ENCODE data around the gene CD38. TPM values are rescaled to one million over a fixed set of nuclear protein-coding genes. Genes with fewer than 3 reads are reported as not detected.

Gene CD38
- total and polyA plus RNA-seq, 11 donors = 1.0 to 12.4 (median 2.8) TPM

- H3K27ac ChIP-seq = peak overlapping the region in 11 of 12 donors; percentile 30 to 90 (median 62)
- DNase-seq (peak in 2 of 5 donors; percentile 11 to 22), ATAC-seq (peak; percentile 35 to 85 (median 60))
- peaks cover 0 to 35% (median 9%) of the 10 kb centered on the region in 12 donors for H3K4me1 ChIP-seq
- no peaks in the 10 kb centered on the region for H3K9me3 ChIP-seq
- H3K36me3 ChIP-seq = no peaks in the 10 kb centered on the region
- no peak overlapping the region for H3K4me3 ChIP-seq
- intact Hi-C loops (cut with DNase I) = no loop called here
- TF ChIP-seq CTCF (IDR thresholded peaks at IDR 0.05) (no peak), POLR2A (IDR thresholded peaks at IDR 0.05) (no peak)
- WGBS, 4 donors = 39 to 54% (median 44%) methylated on average over 4 of the region's 4 CpGs
- H3K27me3 ChIP-seq = no peaks in the 10 kb centered on the region
These were observed 23.8 kb upstream of the CD38 start for GRCh38 chr4:15754323-15754722.

GRCh38 chr4:15755321-15756155, 22.6 kb upstream of the CD38 start:
- 80 to 94% (median 88%) methylated on average over 4 of the region's 4 CpGs for WGBS, 4 donors
- no peak for DNase-seq
- intact Hi-C loops (cut with DNase I) = no loop called here
- Histone ChIP-seq H3K27ac (peak overlapping the region in 5 of 12 donors; percentile 62 to 90 (median 74)), H3K36me3 (no peaks in the 10 kb centered on the region), H3K4me1 (peaks cover 0 to 35% (median 9%) of the 10 kb centered on the region in 12 donors), H3K9me3 (no peaks in the 10 kb centered on the region), H3K4me3 (no peak overlapping the region), H3K27me3 (no peaks in the 10 kb centered on the region)
- TF ChIP-seq CTCF (IDR thresholded peaks at IDR 0.05) (no peak), POLR2A (IDR thresholded peaks at IDR 0.05) (no peak)
- no peak for ATAC-seq

- Histone ChIP-seq H3K36me3 (no peaks in the 10 kb centered on the region), H3K9me3 (no peaks in the 10 kb centered on the region), H3K27ac (peak overlapping the region in 2 of 12 donors; percentile 12 to 74), H3K4me1 (peaks cover 0 to 35% (median 9%) of the 10 kb centered on the region in 12 donors), H3K4me3 (no peak overlapping the region), H3K27me3 (no peaks in the 10 kb centered on the region)
- intact Hi-C loops (cut with DNase I) = no loop called here
- TF ChIP-seq CTCF (IDR thresholded peaks at IDR 0.05) (no peak), POLR2A (IDR thresholded peaks at IDR 0.05) (no peak)
- DNase-seq = no peak
- ATAC-seq = no peak
- WGBS, 4 donors = 68 to 80% (median 74%) methylated on average over 6 of the region's 6 CpGs
These were observed 21.7 kb upstream of the CD38 start for GRCh38 chr4:15756361-15756861.

- Histone ChIP-seq H3K9me3 (no peaks in the 10 kb centered on the region), H3K27ac (peak overlapping the region in 1 of 12 donors; percentile 12), H3K27me3 (no peaks in the 10 kb centered on the region), H3K36me3 (no peaks in the 10 kb centered on the region), H3K4me3 (no peak overlapping the region), H3K4me1 (peaks cover 0 to 35% (median 9%) of the 10 kb centered on the region in 12 donors)
- TF ChIP-seq POLR2A (IDR thresholded peaks at IDR 0.05) = no peak
- no peak for TF ChIP-seq CTCF (IDR thresholded peaks at IDR 0.05)
- DNase-seq = no peak
- WGBS, 4 donors = 58 to 79% (median 64%) methylated on average over 4 of the region's 4 CpGs
- intact Hi-C loops (cut with DNase I) = no loop called here
- no peak for ATAC-seq
These were observed 21.1 kb upstream of the CD38 start for GRCh38 chr4:15757054-15757453.

Data from heart left ventricle (tissue), 16 donors.